ENCODE data around the gene NDUFC1.

NDUFC1 gene

DNA sequence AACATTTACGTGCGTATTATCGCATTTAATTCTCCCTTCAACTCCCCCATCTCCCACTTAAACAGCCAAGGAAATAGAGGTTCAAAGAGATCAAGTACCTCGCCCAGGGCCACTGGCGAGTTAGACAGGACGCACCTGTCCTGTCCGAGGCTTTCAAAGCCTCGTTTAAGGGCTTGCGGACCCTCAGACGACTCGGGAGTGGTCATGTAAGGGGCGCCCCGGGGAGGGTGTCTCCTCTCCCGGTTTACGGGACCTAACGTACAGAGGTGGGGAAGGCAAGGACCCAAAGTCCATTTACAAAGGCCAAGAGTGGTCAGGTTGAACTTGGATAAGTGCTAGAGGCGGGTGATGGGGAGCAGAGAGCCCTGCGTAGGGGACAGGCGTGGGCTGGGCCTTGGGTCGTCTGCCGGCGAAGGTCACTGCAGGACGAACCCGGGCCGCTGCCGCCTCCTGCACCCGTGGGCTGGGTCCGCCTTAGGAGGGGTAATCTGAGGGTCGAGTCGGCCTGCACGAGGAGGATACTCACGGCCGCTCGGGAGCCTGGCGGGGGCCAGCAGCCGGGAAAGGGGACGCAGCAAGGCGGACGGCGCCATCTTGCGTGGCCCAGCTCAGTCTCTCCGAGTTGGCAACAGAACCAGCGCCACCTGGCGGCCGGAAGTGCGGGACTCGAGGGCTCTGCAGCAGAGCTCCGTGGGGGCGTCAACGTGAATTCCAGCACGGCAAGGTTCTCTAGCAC is 6.9 kb downstream of the NDUFC1 start:
- TF ChIP-seq, protein P1, sequence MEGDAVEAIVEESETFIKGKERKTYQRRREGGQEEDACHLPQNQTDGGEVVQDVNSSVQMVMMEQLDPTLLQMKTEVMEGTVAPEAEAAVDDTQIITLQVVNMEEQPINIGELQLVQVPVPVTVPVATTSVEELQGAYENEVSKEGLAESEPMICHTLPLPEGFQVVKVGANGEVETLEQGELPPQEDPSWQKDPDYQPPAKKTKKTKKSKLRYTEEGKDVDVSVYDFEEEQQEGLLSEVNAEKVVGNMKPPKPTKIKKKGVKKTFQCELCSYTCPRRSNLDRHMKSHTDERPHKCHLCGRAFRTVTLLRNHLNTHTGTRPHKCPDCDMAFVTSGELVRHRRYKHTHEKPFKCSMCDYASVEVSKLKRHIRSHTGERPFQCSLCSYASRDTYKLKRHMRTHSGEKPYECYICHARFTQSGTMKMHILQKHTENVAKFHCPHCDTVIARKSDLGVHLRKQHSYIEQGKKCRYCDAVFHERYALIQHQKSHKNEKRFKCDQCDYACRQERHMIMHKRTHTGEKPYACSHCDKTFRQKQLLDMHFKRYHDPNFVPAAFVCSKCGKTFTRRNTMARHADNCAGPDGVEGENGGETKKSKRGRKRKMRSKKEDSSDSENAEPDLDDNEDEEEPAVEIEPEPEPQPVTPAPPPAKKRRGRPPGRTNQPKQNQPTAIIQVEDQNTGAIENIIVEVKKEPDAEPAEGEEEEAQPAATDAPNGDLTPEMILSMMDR (conservative IDR thresholded peaks at IDR 0.05), result peak; percentile 92
- peak; percentile 86 for TF ChIP-seq ZFX (IDR thresholded peaks at IDR 0.05)
- peak overlapping the region; percentile 96 for H3K27ac ChIP-seq

DNA sequence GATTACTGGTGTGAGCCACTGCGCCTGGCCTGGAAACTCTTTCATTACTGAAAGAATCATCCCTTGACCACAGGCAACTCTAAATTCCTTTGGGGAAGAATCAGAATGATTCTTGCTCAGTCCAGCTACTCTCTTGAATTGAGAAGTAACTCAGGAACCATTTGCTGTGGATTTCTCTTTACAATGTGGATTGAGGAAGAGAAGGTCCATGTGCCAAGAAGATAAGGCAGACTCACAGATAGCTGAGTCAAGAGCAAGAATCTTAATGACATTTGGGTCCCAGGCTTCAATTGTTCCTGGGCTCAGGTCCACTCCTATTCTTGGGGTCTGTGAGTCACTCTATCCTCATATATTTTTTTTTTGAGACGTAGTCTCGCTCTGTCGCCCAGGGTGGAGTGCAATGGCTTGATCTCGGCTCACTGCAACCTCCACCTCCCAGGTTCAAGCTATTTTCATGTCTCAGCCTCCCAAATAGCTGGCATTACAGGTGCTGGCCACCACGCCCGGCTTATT is 16.0 kb downstream of the NDUFC1 start:
- no peak overlapping the region for H3K27ac ChIP-seq
- TF ChIP-seq ZFX (IDR thresholded peaks at IDR 0.05), result no peak
- TF ChIP-seq, protein P1 (conservative IDR thresholded peaks at IDR 0.05), result no peak

DNA sequence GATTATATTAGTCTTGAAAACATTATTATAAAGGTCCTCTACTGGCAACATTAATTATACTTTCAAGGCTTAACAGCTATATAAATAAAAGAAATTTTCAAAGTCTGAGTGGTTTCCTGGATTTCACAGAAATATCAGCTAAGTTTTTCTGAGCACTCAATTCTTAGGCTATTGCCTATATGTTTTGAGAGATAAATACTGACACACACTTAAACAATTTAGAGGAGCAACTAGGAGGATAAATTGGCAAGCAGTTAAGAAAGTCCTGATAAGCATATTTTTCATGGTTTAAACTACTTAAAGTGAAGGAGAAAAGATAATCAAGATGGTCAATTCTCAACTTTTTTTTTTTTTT is 19.6 kb downstream of the NDUFC1 start:
- TF ChIP-seq, protein P1 (conservative IDR thresholded peaks at IDR 0.05), result no peak
- TF ChIP-seq ZFX (IDR thresholded peaks at IDR 0.05), result no peak
- no peak overlapping the region for H3K27ac ChIP-seq

DNA sequence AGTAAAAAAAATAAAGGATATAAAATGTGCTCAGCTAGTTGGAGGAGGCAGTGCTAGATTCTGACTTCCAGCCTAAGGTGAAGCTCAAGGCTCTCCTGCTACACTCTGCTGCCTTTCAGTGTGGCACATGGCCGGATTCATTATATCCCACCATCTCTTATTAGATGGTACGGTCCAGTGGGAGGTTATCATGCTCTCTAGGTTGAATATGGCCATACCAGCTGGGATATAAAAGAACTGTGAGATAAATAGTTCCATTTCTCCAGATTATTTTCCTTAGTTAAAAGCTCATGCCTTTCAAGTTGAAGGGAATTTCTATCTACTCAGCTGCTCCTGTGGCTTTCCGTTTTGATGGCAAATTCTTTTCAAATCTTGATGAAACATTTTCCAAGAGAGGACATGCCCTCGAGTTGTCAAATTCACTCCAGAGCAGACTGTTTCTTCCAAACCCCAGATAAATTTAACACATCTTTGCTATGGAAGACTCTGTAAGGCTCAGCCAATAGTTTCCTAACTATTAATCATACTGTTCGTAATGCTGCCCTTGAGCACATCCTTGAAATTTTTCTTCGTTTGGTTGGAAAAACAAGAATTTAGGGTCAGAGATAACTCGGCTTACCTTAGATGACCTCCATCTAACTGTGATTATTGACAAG is 20.1 kb downstream of the NDUFC1 start:
- TF ChIP-seq, protein P1 (conservative IDR thresholded peaks at IDR 0.05), result no peak
- no peak for TF ChIP-seq ZFX (IDR thresholded peaks at IDR 0.05)
- no peak overlapping the region for H3K27ac ChIP-seq

DNA sequence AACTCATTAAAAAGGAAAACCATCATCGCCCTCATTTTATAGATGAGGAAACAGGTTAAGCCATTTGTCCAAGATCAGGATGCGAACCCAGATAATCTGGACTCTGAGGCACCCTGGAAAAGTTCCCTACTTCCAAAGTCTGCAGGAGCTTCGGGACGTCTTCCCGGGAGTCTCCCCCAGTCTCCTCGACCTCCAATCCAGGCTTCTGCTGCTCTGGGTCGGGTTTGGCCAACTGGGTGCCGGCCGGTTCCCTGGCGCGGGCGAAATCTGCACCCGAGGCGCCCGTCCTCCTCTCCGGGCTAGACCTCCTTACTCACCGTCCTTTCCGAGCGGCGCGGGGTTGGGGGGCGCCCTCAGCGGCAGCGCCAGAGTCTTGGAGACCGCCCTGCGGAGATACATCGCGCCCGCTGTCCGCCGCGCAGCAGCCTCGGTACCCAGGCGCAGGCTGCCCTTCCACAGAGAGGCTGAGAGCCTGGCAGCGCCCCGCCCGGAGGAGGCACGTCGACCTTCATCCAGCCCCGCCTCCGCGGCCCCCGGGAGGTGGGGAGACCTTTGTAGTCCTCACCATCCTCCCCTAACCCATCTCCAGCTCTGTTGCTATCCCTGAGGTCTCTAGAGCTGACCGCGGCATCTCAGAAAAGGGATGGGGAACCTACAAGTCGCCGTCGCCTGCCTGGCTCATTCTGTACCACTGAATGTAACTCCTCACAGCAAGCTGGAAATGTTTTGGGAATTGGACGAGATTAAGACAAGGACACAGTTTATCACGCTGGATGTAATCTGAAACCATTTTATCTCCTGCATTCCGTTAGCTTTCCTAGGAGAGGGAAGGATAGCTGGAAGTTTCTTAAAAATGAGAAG is 22.3 kb downstream of the NDUFC1 start, which contains the start of gene MGARP:
TSS of gene MGARP (minus strand) at position 466 of the 861 bp plus-strand sequence. CDS start at position 399, 67 bp downstream.
- no peak within 1 kb of the TSS for H3K27ac ChIP-seq
- TF ChIP-seq, protein P1 (conservative IDR thresholded peaks at IDR 0.05), result no peak

DNA sequence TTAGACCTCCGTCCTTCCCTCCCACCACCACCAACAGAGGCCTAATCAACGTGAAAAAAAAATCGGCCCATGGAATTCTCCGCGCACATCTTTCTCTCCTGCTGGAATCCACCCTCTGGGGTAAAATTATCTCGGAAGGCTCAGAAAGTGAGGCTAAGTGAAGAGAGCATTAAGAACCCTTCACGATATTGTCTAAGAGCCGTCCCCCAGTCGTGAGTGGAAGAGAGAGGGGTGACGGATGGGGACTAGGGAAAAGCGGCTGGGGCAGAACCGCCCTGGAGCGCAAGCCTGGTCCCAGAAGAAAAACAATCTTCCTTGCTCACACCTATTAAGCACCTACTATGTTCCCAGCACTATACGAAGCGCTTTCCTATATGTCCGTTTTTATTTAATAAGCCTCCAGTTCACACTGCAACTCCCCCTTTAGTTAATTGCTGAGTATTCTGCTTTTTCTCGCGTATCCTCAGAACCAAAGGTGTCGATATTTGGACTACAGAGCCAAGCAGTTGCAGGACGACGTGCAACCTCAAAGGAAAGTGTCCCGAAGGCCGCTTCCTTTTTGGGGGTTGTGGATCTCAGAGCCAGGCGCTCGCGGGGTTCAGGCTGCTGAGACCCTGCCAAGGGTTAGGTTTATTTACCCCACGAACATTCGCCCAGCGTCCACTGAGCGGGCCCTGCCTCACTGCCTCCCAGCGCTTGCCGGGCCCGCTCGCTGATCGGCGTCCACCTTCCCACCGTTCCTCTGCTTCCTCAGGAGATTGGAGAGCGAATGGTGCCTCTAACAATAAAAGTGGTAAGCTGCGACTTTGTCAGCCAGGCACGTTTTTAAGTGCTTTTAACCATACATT is 23.1 kb downstream of the NDUFC1 start:
- TF ChIP-seq, protein P1 (conservative IDR thresholded peaks at IDR 0.05), result no peak
- no peak for TF ChIP-seq ZFX (IDR thresholded peaks at IDR 0.05)
- H3K27ac ChIP-seq, result no peak overlapping the region

All from C4-2B (cell line).